Gastroesophageal sphincter (tissue), 4 donors: ENCODE measurements around the gene VNN1. TPM values are rescaled to one million over a fixed set of nuclear protein-coding genes. Genes with fewer than 3 reads are reported as not detected.

Experiments used
- ATAC-seq: fragments of 150-250 bp; one replicate; pipeline ENCODE4 v1.9.1; 2016; ENCODE audit warnings: mild to moderate bottlenecking, moderate library complexity
- H3K27ac ChIP-seq, 4 donors: fragments of 200-600 bp; sonication (generic) in 3 of 4; 1 replicate in 3 of 4; 2 replicates in 1 of 4; pipeline ENCODE4 v1.5.1; 2016 to 2019
- H3K27me3 ChIP-seq: fragments of 200-600 bp; sonication (generic); one replicate; pipeline ENCODE4 v1.5.1; 2019
- H3K36me3 ChIP-seq, 2 donors: fragments of 200-600 bp; sonication (generic); one replicate each; pipeline ENCODE4 v1.5.1; 2019; ENCODE audit warnings: control low read depth in 1 of 2
- H3K4me1 ChIP-seq, 3 donors: fragments of 200-600 bp; sonication (generic); 1 replicate in 2 of 3; 2 replicates in 1 of 3; pipeline ENCODE4 v1.5.1; 2016 to 2019; ENCODE audit warnings: control low read depth in 2 of 3
- H3K4me3 ChIP-seq, 2 donors: fragments of 200-600 bp; sonication (generic); one replicate each; pipeline ENCODE4 v1.5.1; 2019; ENCODE audit warnings: mild to moderate bottlenecking in 1 of 2, moderate library complexity in 1 of 2
- H3K9me3 ChIP-seq, 3 donors: fragments of 200-600 bp; sonication (generic); one replicate each; pipeline ENCODE4 v1.5.1; 2017 to 2019; ENCODE audit warnings: control low read depth in 2 of 3
- EP300 ChIP-seq: sonication (generic); formaldehyde crosslinking; IDR thresholded peaks from one replicate; pipeline ENCODE4 v1.6.1; 2017; ENCODE audit warnings: antibody characterized with exemption, mild to moderate bottlenecking
- POLR2A ChIP-seq, 2 donors: fragments of 450-650 bp; IDR thresholded peaks; one replicate each; pipeline ENCODE4 v1.6.1; 2017; ENCODE audit warnings: antibody characterized with exemption in 2 of 2, mild to moderate bottlenecking in 2 of 2, moderate library complexity in 1 of 2
- POLR2AphosphoS5 ChIP-seq: sonication (generic); formaldehyde crosslinking; IDR thresholded peaks from one replicate; pipeline ENCODE4 v1.6.1; 2017; ENCODE audit warnings: antibody characterized with exemption
- WGBS, 2 donors: methylation state at CpG; one replicate each; pipeline ENCODE4 v1.1.5; 2018; ENCODE audit warnings: low coverage in 1 of 2; 5-methylcytosine and 5-hydroxymethylcytosine counted together
- total RNA-seq, 4 donors: library from RNA; depleted of rRNA; stranded (reverse); fragments of >200 nt; gene quantifications; one replicate each; pipeline ENCODE4 v1.1.0, GENCODE V29; 2016
- TF ChIP-seq, protein P1 (sequence below), 4 experiments: fragments of 200-600 bp in 2 of 4; fragments of 450-650 bp in 2 of 4; sonication (generic) in 1 of 4; IDR thresholded peaks; one replicate each; pipeline ENCODE4 v1.5.1; 2017 to 2019; ENCODE audit warnings: antibody characterized with exemption in 4 of 4, mild to moderate bottlenecking in 2 of 4, moderate library complexity in 2 of 4

VNN1 gene
- total RNA-seq, 4 donors from 2014 or later, result 0.15 to 3.9 (median 2.2) TPM; not detected in 1

DNA sequence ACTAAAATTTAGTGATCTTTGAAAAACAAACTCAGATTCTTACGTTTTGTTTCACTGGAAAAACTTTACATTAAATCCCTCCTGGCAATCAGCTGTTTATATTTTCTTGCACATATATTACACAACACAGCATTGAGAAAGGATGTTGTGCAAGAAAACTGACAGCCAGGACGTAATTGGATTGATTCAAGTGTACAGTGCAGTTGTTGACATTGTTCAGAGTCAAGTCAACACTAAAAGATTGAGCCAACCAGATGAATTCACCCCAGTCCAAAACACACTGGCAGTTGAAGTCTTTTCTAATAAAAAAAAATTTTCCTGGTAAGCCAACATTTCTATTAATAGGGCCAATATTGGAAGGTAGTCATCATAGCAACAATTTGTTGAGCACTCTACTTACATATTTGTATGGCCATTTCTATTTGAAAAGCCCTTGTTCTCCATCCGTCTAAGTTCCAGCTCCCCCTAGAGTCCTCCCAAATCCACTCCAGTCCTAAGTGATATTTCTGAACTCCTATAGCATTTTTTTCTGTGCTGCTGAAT, 20.9 kb upstream of the VNN1 start:
- Histone ChIP-seq H3K27ac (no peak overlapping the region), H3K27me3 (no peaks in the 10 kb centered on the region), H3K36me3 (no peaks in the 10 kb centered on the region), H3K4me3 (no peak overlapping the region), H3K9me3 (no peaks in the 10 kb centered on the region), H3K4me1 (peaks cover 0 to 13% (median 0%) of the 10 kb centered on the region in 3 donors)
- peak; percentile 51 for ATAC-seq
- 24 to 38% methylated on average over 3 of the region's 3 CpGs for WGBS, 2 donors
- peak; percentile 82 for TF ChIP-seq POLR2AphosphoS5
- TF ChIP-seq, protein P1, sequence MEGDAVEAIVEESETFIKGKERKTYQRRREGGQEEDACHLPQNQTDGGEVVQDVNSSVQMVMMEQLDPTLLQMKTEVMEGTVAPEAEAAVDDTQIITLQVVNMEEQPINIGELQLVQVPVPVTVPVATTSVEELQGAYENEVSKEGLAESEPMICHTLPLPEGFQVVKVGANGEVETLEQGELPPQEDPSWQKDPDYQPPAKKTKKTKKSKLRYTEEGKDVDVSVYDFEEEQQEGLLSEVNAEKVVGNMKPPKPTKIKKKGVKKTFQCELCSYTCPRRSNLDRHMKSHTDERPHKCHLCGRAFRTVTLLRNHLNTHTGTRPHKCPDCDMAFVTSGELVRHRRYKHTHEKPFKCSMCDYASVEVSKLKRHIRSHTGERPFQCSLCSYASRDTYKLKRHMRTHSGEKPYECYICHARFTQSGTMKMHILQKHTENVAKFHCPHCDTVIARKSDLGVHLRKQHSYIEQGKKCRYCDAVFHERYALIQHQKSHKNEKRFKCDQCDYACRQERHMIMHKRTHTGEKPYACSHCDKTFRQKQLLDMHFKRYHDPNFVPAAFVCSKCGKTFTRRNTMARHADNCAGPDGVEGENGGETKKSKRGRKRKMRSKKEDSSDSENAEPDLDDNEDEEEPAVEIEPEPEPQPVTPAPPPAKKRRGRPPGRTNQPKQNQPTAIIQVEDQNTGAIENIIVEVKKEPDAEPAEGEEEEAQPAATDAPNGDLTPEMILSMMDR (IDR thresholded peaks at IDR 0.05), result no peak

DNA sequence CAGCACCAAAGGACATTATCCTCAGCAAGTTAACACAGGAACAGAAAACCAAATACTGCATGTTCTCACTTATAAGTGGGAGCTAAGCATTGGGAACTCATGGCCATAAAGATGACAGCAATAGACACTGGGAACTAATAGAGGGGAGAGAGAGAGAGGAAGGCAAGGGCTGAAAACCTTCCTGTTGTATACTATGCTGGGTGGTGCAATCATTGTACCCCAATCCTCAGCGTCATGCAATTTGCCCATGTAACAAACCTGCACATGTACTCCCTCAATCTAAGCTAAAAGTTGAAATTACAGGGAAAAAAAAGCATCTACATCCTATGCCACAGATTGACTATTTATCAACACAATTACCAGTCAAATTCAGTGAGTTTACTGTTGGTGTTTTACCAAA, 20.0 kb upstream of the VNN1 start:
- Histone ChIP-seq H3K27me3 (no peaks in the 10 kb centered on the region), H3K27ac (no peak overlapping the region), H3K9me3 (no peaks in the 10 kb centered on the region), H3K36me3 (no peaks in the 10 kb centered on the region), H3K4me3 (no peak overlapping the region), H3K4me1 (peaks cover 0 to 19% (median 0%) of the 10 kb centered on the region in 3 donors)
- TF ChIP-seq, protein P1 (IDR thresholded peaks at IDR 0.05), result no peak
- TF ChIP-seq EP300 (no peak), POLR2A (IDR thresholded peaks at IDR 0.05) (no peak), POLR2AphosphoS5 (no peak)
- WGBS, 2 donors, result 93 to 100% methylated on average over 1 of the region's 1 CpG
- ATAC-seq, result no peak

DNA sequence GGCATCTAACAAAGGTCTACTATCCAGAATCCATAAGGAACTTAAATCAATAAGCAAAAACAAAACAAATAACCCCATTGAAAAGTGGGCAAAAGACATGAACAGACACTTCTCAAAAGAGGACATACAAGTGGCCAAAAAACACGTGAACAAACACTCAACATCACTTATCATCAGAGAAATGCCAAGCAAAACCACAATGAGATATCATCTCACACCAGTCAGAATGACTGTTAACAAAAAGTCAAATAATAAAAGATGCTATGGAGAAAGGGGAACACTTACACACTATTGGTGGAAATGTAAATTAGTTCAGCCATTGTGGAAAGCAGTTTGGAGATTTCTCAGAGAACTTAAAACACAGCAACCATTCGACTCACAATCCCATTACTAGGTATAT, 19.4 kb upstream of the VNN1 start:
- no peak overlapping the region for H3K27ac ChIP-seq
- H3K36me3 ChIP-seq, result no peaks in the 10 kb centered on the region
- H3K27me3 ChIP-seq, result no peaks in the 10 kb centered on the region
- 77 to 83% methylated on average over 1 to 2 of the region's 2 CpGs for WGBS, 2 donors
- peaks cover 0 to 20% (median 0%) of the 10 kb centered on the region in 3 donors for H3K4me1 ChIP-seq
- H3K4me3 ChIP-seq, result no peak overlapping the region
- TF ChIP-seq POLR2AphosphoS5, result no peak
- no peak for TF ChIP-seq POLR2A (IDR thresholded peaks at IDR 0.05)
- no peak for TF ChIP-seq EP300
- TF ChIP-seq, protein P1 (IDR thresholded peaks at IDR 0.05), result no peak
- no peak for ATAC-seq
- no peaks in the 10 kb centered on the region for H3K9me3 ChIP-seq

DNA sequence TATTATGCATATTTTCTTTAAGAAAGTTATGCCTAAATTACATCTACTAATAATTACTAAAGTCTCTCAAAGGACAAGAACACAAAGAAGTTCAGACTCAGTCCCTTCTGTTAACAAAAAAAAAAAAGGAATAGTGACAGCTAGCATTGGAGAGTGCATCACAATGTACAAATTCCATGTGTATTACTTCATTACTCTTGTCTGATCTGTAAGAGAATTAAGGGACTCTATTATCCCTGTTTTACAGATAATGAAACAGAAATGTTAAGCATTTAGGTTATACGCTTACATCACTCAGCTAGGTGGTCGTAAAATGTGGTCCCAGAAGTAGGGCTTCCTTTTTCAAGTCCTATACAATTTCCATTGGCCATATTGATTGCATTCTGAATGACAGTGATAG, 17.2 kb upstream of the VNN1 start:
- TF ChIP-seq EP300 (no peak), POLR2A (IDR thresholded peaks at IDR 0.05) (no peak), POLR2AphosphoS5 (no peak)
- TF ChIP-seq, protein P1 (IDR thresholded peaks at IDR 0.05), result no peak
- ATAC-seq, result no peak
- WGBS, 2 donors, result 85 to 90% methylated on average over 2 of the region's 2 CpGs
- no peak overlapping the region for H3K27ac ChIP-seq
- H3K27me3 ChIP-seq, result no peaks in the 10 kb centered on the region
- H3K36me3 ChIP-seq, result no peaks in the 10 kb centered on the region
- H3K4me3 ChIP-seq, result no peak overlapping the region
- H3K4me1 ChIP-seq, result peaks cover 0 to 20% (median 0%) of the 10 kb centered on the region in 3 donors
- no peaks in the 10 kb centered on the region for H3K9me3 ChIP-seq

- ATAC-seq, result no peak
- H3K27ac ChIP-seq, result peak overlapping the region in 1 of 4 donors; percentile 28
- H3K27me3 ChIP-seq, result no peaks in the 10 kb centered on the region
- H3K36me3 ChIP-seq, result no peaks in the 10 kb centered on the region
- no peak overlapping the region for H3K4me3 ChIP-seq
- 19 to 29% methylated on average over 3 of the region's 3 CpGs for WGBS, 2 donors
- peak; percentile 98 for TF ChIP-seq POLR2AphosphoS5
- TF ChIP-seq, protein P1 (IDR thresholded peaks at IDR 0.05), result no peak
- H3K4me1 ChIP-seq, result peaks cover 0 to 20% (median 0%) of the 10 kb centered on the region in 3 donors
- no peaks in the 10 kb centered on the region for H3K9me3 ChIP-seq
These were observed 16.7 kb upstream of the VNN1 start for GRCh38 chr6:132730560-132730959.
